OCI-LY7 (cell line): ENCODE data around the gene CLSTN2. TPM values are rescaled to one million over a fixed set of nuclear protein-coding genes. Genes with fewer than 3 reads are reported as not detected.

Source experiments
- BruUV-seq: library from RNA; stranded (reverse); fragments of 400-500 nt; replicated peaks from 2 replicates; lab custom pipeline; 2021; lab: Mats Ljungman, UMichigan
- CTCF ChIA-PET: fragments of 300-600 bp; sonication (Branson Sonifier 250); formaldehyde crosslinking; loops from one replicate; lab custom pipeline; 2022; ENCODE audit warnings: antibody characterized with exemption; ENCODE audit not compliant: unreplicated experiment; lab: Charles Lee
- POLR2A ChIA-PET: fragments of 300-600 bp; sonication (Branson Sonifier 250); formaldehyde crosslinking; loops from one replicate; lab custom pipeline; 2022; ENCODE audit warnings: antibody characterized with exemption; lab: Charles Lee
- DNase-seq: peaks from one replicate; pipeline ENCODE4 v3.0.0-alpha.2; 2015; ENCODE audit warnings: low spot score
- H2AFZ ChIP-seq: fragments of 200-600 bp; sonication (generic), shearing (Covaris generic); 2 replicates; pipeline ENCODE4 v1.6.1; 2014; ENCODE audit warnings: mild to moderate bottlenecking, antibody characterized with exemption, low read length, moderate library complexity
- H3K27ac ChIP-seq: fragments of 200-600 bp; sonication (generic); 2 replicates; pipeline ENCODE4 v1.5.1; 2014; ENCODE audit warnings: mixed run types, low read depth, mild to moderate bottlenecking, moderate library complexity, low read length, inconsistent platforms; ENCODE audit not compliant: poor library complexity, severe bottlenecking
- H3K36me3 ChIP-seq: fragments of 200-600 bp; sonication (generic); 2 replicates; pipeline ENCODE4 v1.6.1; 2014; ENCODE audit warnings: mild to moderate bottlenecking, antibody characterized with exemption, low read length, moderate library complexity, mixed read lengths; ENCODE audit not compliant: insufficient read depth
- H3K4me1 ChIP-seq: fragments of 200-600 bp; sonication (generic); 2 replicates; pipeline ENCODE4 v1.5.1; 2014; ENCODE audit warnings: mild to moderate bottlenecking, low read length; ENCODE audit not compliant: insufficient read depth, poor library complexity, severe bottlenecking
- H3K4me2 ChIP-seq: fragments of 200-600 bp; sonication (generic); 2 replicates; pipeline ENCODE4 v1.6.1; 2014; ENCODE audit warnings: mild to moderate bottlenecking, low read length
- H3K4me3 ChIP-seq: fragments of 200-600 bp; sonication (generic); 2 replicates; pipeline ENCODE4 v1.5.1; 2014; ENCODE audit warnings: mild to moderate bottlenecking, low read depth, low read length; ENCODE audit not compliant: poor library complexity, severe bottlenecking
- H3K79me2 ChIP-seq: fragments of 200-600 bp; sonication (generic); 2 replicates; pipeline ENCODE4 v1.6.1; 2016; ENCODE audit warnings: low read depth, mild to moderate bottlenecking, low read length, moderate library complexity, mixed read lengths; ENCODE audit not compliant: insufficient read depth
- H3K9me2 ChIP-seq: fragments of 200-600 bp; sonication (generic); 2 replicates; pipeline ENCODE4 v1.6.1; 2016; ENCODE audit warnings: mild to moderate bottlenecking, low read length, mixed read lengths; ENCODE audit not compliant: insufficient read depth
- H3K9me3 ChIP-seq: fragments of 200-600 bp; sonication (generic); 2 replicates; pipeline ENCODE4 v1.6.1; 2014; ENCODE audit warnings: mild to moderate bottlenecking, mixed run types, low read length, mixed read lengths
- H4K20me1 ChIP-seq: fragments of 200-600 bp; sonication (generic); 2 replicates; pipeline ENCODE4 v1.6.1; 2014; ENCODE audit warnings: mild to moderate bottlenecking, antibody characterized with exemption, low read length, moderate library complexity, mixed read lengths; ENCODE audit not compliant: insufficient read depth
- CTCF ChIP-seq: fragments of 200-600 bp; sonication (generic); conservative IDR thresholded peaks from 2 replicates; pipeline ENCODE4 v1.5.1; 2014; ENCODE audit warnings: mild to moderate bottlenecking, antibody characterized with exemption, low read length, moderate library complexity, mixed read lengths
- EZH2phosphoT487 ChIP-seq: fragments of 200-600 bp; sonication (generic); IDR thresholded peaks from 2 replicates; pipeline ENCODE4 v1.6.1; 2018; ENCODE audit warnings: low read depth, borderline replicate concordance, mild to moderate bottlenecking, mixed run types, antibody characterized with exemption, low read length, moderate library complexity, mixed read lengths
- intact Hi-C: fragments of 100-400 bp; cut with micrococcal nuclease; formaldehyde crosslinking; loops from one replicate; pipeline ENCODE4 v1.10.0; 2022; ENCODE audit not compliant: unreplicated experiment
- total RNA-seq, 2 experiments: library from RNA; depleted of rRNA in 1 of 2; stranded (reverse); fragments of >200 nt in 1 of 2; shearing (Covaris generic) in 1 of 2; gene quantifications; 2 replicates each; pipeline ENCODE4 v1.2.3, GENCODE V29; 2014 to 2022

Gene CLSTN2
- total RNA-seq, 2 experiments from 2014 or later = not detected

DNA sequence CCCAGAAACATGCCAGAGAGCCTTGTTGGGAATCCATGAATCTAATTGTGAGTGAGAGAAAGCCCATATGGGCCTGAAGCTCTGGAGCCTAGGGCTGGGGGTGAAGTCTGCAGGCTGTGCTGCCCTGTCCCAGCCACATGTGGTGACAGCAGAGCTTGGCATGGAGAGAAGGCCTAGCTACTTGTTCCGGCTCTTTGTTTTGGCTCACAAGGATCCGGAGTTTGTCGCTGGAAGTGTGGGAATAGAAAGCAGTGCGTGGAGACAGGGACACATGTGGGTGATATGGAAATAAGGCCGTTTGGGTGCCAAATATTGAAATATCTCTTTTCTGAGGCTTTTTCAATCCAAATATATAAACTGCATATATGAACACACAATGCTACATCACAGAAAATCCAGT lies 78.2 kb downstream of the CLSTN2 start:
- Histone ChIP-seq H3K27ac (no peak overlapping the region), H3K4me1 (no peaks in the 10 kb centered on the region), H3K9me2 (no peaks in the 10 kb centered on the region), H4K20me1 (no peaks in the 10 kb centered on the region), H3K4me3 (no peak overlapping the region), H2AFZ (no peak overlapping the region), H3K4me2 (no peak overlapping the region), H3K9me3 (no peaks in the 10 kb centered on the region), H3K79me2 (no peaks in the 10 kb centered on the region), H3K36me3 (no peaks in the 10 kb centered on the region)
- no peak for TF ChIP-seq EZH2phosphoT487
- no peak for TF ChIP-seq CTCF
- POLR2A ChIA-PET = no interaction called here
- CTCF ChIA-PET = no interaction called here
- no TSS peak for BruUV-seq
- intact Hi-C loops = no loop called here
- no peak for DNase-seq

DNA sequence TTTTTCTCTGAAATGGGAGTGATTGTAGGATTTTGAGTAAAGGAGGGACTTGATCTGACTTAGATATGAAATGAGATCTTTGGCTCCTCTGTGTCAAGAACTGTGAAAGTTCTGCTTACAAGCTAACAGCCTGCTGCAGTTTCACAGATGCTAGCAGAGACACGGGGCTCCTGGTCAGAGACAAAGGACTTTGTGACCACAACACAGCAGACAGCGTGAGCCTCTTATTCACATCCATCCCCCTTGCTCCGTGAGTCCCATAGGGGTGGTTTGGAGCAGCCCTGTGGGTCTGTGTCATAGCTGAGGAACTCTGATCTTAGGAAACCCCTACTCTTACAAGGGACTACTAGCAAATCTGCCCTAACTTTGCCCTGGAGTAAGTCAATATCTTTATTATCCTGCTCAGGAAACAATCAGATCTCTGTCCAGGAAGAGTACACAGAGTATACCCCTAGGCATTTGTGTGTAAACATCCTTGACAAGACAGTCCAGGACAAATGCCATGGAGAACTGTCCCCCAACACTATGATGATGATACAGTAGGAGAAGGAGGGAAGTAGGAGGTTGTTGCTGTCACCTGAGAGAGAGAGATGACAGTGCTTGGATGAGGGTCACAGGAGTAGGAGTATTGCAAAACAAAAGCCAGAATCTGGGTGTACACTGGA lies 80.0 kb downstream of the CLSTN2 start:
- H3K9me3 ChIP-seq = no peaks in the 10 kb centered on the region
- no TSS peak for BruUV-seq
- ChIA-PET POLR2A (no interaction called here), CTCF (no interaction called here)
- H3K36me3 ChIP-seq = no peaks in the 10 kb centered on the region
- no peaks in the 10 kb centered on the region for H3K79me2 ChIP-seq
- no peak overlapping the region for H3K4me2 ChIP-seq
- H3K9me2 ChIP-seq = no peaks in the 10 kb centered on the region
- no peaks in the 10 kb centered on the region for H4K20me1 ChIP-seq
- H3K4me1 ChIP-seq = no peaks in the 10 kb centered on the region
- H3K27ac ChIP-seq = no peak overlapping the region
- intact Hi-C loops = no loop called here
- TF ChIP-seq CTCF (no peak), EZH2phosphoT487 (no peak)
- DNase-seq = no peak
- H2AFZ ChIP-seq = no peak overlapping the region
- H3K4me3 ChIP-seq = no peak overlapping the region

GRCh38 chr3:140015741-140016140 lies 80.8 kb downstream of the CLSTN2 start:
- no peaks in the 10 kb centered on the region for H3K36me3 ChIP-seq
- no peak overlapping the region for H3K27ac ChIP-seq
- no peak overlapping the region for H2AFZ ChIP-seq
- no peak overlapping the region for H3K4me2 ChIP-seq
- POLR2A ChIA-PET = no interaction called here
- H3K4me3 ChIP-seq = no peak overlapping the region
- intact Hi-C loops = no loop called here
- H4K20me1 ChIP-seq = no peaks in the 10 kb centered on the region
- BruUV-seq = no TSS peak
- CTCF ChIA-PET = no interaction called here
- no peak for TF ChIP-seq EZH2phosphoT487
- no peak for TF ChIP-seq CTCF
- H3K4me1 ChIP-seq = no peaks in the 10 kb centered on the region
- no peaks in the 10 kb centered on the region for H3K79me2 ChIP-seq
- no peaks in the 10 kb centered on the region for H3K9me2 ChIP-seq
- DNase-seq = no peak
- H3K9me3 ChIP-seq = no peaks in the 10 kb centered on the region
